Esophagus squamous epithelium (tissue), 5 donors: ENCODE measurements around the gene SCAMP1. TPM values are rescaled to one million over a fixed set of nuclear protein-coding genes. Genes with fewer than 3 reads are reported as not detected.

Source experiments
- DNase-seq: peaks from one replicate; lab custom pipeline; 2025; lab: John Stamatoyannopoulos, UW
- H3K27ac ChIP-seq, 4 donors: fragments of 200-600 bp; sonication (generic); one replicate each; pipeline ENCODE4 v1.5.1; 2016 to 2019; ENCODE audit warnings: mild to moderate bottlenecking in 1 of 4
- H3K27me3 ChIP-seq, 4 donors: fragments of 200-600 bp; sonication (generic); 1 replicate in 3 of 4; 2 replicates in 1 of 4; pipeline versions ENCODE4 v1.5.1 to v1.6.0; 2017 to 2021; ENCODE audit warnings: antibody characterized with exemption in 1 of 4
- H3K36me3 ChIP-seq, 3 donors: fragments of 200-600 bp; sonication (generic); one replicate each; pipeline ENCODE4 v1.5.1; 2016 to 2019
- H3K4me1 ChIP-seq, 3 donors: fragments of 200-600 bp; sonication (generic); one replicate each; pipeline ENCODE4 v1.5.1; 2017 to 2019
- H3K4me3 ChIP-seq, 4 donors: fragments of 200-600 bp; sonication (generic); 1 replicate in 3 of 4; 2 replicates in 1 of 4; pipeline ENCODE4 v1.5.1; 2016 to 2019; ENCODE audit warnings: mild to moderate bottlenecking in 2 of 4, moderate library complexity in 1 of 4
- H3K9me3 ChIP-seq, 3 donors: fragments of 200-600 bp; sonication (generic); one replicate each; pipeline ENCODE4 v1.5.1; 2016 to 2019
- POLR2A ChIP-seq, 4 donors: fragments of 450-650 bp; IDR thresholded peaks; one replicate each; pipeline ENCODE4 v1.6.1; 2017; ENCODE audit warnings: antibody characterized with exemption in 4 of 4, mild to moderate bottlenecking in 4 of 4, moderate library complexity in 3 of 4
- WGBS, 2 donors: methylation state at CpG; one replicate each; pipeline ENCODE4 v1.1.5; 2018; 5-methylcytosine and 5-hydroxymethylcytosine counted together
- intact Hi-C: fragments of 100-400 bp; cut with DNase I; formaldehyde crosslinking; loops from one replicate; pipeline ENCODE4 v1.15.0; 2022
- total RNA-seq, 4 donors: library from RNA; depleted of rRNA; stranded (reverse); fragments of >200 nt; gene quantifications; one replicate each; pipeline ENCODE4 v1.1.0, GENCODE V29; 2016
- TF ChIP-seq, protein P1 (sequence below), 6 experiments: fragments of 450-650 bp in 4 of 6; fragments of 200-600 bp in 2 of 6; sonication (generic) in 2 of 6; IDR thresholded peaks; one replicate each; pipeline ENCODE4 v1.5.1; 2016 to 2019; ENCODE audit warnings: antibody characterized with exemption in 6 of 6, mild to moderate bottlenecking in 4 of 6, moderate library complexity in 4 of 6
- donor health status: DM: yes; HTN: yes; CAD: no.

The SCAMP1 gene
- total RNA-seq, 4 donors from 2014 or later = 15.2 to 27.6 (median 21.3) TPM

DNA sequence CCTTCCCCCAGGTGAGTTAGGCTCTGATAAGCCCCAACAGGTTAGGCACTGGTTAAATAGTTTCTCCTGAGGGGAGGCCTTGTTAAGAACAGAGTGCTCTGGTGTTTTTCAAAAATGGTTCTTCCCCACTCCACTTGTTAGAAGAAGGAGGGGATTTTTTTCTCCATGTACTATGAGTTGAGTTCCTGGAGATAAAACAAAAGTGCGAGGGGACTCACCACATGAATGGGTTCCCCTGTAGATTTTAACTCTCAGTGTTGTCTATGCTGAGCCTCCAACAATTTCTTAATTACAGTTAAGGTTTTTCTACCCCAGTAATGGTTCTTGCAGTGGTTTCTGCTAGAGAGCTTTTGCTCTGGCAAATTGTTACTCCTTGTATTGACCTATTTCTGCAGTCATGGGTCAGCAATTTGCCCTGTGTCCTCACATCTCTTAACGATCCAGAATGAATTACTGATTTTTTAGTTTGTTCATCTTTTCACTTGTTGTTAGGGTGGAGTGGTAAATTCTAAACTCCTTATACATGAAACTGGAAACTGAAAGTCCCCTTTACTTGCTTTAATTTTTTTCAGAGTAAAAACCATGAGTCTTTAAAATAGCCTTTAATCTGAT, 44.4 kb downstream of the SCAMP1 start:
- intact Hi-C loops = no loop called here
- Histone ChIP-seq H3K27ac (no peak overlapping the region), H3K4me3 (no peak overlapping the region), H3K36me3 (no peaks in the 10 kb centered on the region), H3K27me3 (no peaks in the 10 kb centered on the region), H3K9me3 (no peaks in the 10 kb centered on the region), H3K4me1 (peaks cover 0 to 4% (median 0%) of the 10 kb centered on the region in 3 donors)
- TF ChIP-seq, protein P1, sequence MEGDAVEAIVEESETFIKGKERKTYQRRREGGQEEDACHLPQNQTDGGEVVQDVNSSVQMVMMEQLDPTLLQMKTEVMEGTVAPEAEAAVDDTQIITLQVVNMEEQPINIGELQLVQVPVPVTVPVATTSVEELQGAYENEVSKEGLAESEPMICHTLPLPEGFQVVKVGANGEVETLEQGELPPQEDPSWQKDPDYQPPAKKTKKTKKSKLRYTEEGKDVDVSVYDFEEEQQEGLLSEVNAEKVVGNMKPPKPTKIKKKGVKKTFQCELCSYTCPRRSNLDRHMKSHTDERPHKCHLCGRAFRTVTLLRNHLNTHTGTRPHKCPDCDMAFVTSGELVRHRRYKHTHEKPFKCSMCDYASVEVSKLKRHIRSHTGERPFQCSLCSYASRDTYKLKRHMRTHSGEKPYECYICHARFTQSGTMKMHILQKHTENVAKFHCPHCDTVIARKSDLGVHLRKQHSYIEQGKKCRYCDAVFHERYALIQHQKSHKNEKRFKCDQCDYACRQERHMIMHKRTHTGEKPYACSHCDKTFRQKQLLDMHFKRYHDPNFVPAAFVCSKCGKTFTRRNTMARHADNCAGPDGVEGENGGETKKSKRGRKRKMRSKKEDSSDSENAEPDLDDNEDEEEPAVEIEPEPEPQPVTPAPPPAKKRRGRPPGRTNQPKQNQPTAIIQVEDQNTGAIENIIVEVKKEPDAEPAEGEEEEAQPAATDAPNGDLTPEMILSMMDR (IDR thresholded peaks at IDR 0.05) = no peak
- TF ChIP-seq POLR2A (IDR thresholded peaks at IDR 0.05) = no peak
- DNase-seq = no peak
- 74 to 79% methylated on average over 2 of the region's 2 CpGs for WGBS, 2 donors

DNA sequence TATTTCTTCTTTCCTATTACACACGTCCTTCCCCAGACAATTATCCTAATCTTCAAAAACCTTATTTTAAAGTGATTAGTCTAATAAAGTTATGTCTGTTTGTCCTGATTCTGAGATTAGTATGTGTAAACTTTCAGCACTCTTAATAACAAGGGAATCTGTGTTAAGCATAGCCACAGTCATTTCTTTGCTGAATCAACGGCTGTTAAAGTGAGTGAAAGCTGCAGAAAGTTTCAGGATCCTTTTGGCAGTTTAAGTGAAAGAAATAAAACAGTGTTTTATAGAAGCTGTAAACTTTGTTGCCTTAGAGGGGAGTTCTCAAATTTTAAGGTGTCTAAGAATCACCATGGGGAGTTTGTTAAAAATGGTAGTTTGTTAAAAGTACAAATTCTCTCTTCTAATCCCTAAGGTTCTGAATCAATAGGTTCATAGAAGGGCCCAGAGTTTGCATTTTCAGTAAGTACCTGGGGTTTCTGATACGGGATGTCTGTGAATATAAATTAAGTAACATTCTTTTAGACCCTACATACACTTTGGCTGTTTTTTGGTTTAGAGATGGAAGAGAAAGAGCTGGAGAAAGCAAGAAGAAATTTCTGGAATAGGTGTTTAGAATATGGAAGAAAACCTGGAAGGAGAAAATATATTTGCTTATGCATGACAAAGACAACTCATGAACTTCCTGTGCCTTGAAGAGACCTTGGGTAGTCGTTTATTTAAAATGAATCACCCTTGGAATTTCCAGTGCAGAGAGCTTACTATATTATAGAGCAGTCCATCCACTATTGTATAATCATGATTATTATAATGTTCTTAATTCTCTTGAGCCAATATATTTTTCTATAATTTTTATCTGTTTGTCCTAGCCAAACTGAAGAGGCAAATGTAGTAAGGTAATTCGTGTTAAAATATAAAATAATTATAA, 45.7 kb downstream of the SCAMP1 start:
- TF ChIP-seq, protein P1 (IDR thresholded peaks at IDR 0.05) = no peak
- TF ChIP-seq POLR2A (IDR thresholded peaks at IDR 0.05) = no peak
- intact Hi-C loops = no loop called here
- Histone ChIP-seq H3K4me3 (no peak overlapping the region), H3K9me3 (no peaks in the 10 kb centered on the region), H3K27ac (no peak overlapping the region), H3K4me1 (peaks cover 0 to 4% (median 0%) of the 10 kb centered on the region in 3 donors), H3K36me3 (no peaks in the 10 kb centered on the region), H3K27me3 (no peaks in the 10 kb centered on the region)
- DNase-seq = no peak
- 53 to 66% methylated on average over 5 of the region's 5 CpGs for WGBS, 2 donors

DNA sequence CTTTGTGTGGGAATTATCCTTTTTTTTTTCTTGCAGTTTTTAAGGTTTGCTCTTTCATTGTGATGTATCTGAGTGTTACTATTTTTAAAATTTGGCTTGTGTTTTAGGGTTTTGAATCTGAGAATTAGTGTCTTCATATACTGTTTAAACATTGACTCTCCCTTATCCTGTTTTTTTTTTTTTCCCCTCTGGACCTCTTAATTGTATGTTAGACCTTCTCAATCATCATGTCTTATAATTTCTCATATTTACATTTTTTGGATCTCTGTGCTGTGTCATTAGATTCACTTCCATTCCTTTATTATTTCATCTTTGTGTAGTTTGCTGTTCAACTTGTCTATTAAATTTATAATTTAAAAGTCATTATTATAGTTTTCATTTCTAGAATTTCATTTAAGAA, 47.0 kb downstream of the SCAMP1 start:
- Histone ChIP-seq H3K27ac (no peak overlapping the region), H3K4me3 (no peak overlapping the region), H3K27me3 (no peaks in the 10 kb centered on the region), H3K9me3 (no peaks in the 10 kb centered on the region), H3K36me3 (no peaks in the 10 kb centered on the region), H3K4me1 (peaks cover 0 to 4% (median 0%) of the 10 kb centered on the region in 3 donors)
- no peak for DNase-seq
- intact Hi-C loops = no loop called here
- TF ChIP-seq, protein P1 (IDR thresholded peaks at IDR 0.05) = no peak
- TF ChIP-seq POLR2A (IDR thresholded peaks at IDR 0.05) = no peak

GRCh38 chr5:78411586-78411985, 51.2 kb downstream of the SCAMP1 start:
- intact Hi-C loops = no loop called here
- DNase-seq = no peak
- no peaks in the 10 kb centered on the region for H3K9me3 ChIP-seq

More at GRCh38 chr5:78411586-78411985, 51.2 kb downstream of the SCAMP1 start:
- no peaks in the 10 kb centered on the region for H3K27me3 ChIP-seq
- H3K36me3 ChIP-seq = peaks cover 0 to 6% (median 0%) of the 10 kb centered on the region in 3 donors
- TF ChIP-seq POLR2A (IDR thresholded peaks at IDR 0.05) = no peak
- TF ChIP-seq, protein P1 (IDR thresholded peaks at IDR 0.05) = no peak
- no peaks in the 10 kb centered on the region for H3K4me1 ChIP-seq
- H3K4me3 ChIP-seq = no peak overlapping the region
- H3K27ac ChIP-seq = no peak overlapping the region
